GM18867 (cell line): ENCODE data around the gene MESP2.

Experiments used
- ATAC-seq: cut with Tn5 transposase; IDR thresholded peaks from one replicate; pipeline ENCODE4 v1.9.1; 2021; ENCODE audit warnings: mild to moderate bottlenecking, moderate library complexity; ENCODE audit not compliant: unreplicated experiment

Gene MESP2

DNA sequence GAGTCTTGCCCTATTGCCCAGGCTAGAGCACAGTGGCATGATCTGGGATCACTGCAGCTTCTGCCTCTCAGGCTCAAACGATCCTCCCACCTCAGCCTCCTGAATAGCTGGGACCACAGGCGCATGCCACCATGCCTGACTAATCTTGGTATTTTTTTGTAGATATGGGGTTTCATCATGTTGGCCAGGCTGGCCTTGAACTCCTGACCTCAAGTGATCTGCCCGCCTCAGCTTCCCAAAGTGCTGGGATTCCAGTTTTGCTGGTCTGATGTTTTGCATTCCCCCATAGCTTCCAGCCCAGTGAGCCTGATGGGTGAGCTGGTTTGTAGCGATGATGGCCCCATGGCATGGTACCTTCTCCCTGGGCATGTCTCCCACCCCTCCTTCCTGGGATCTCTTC, 20.4 kb upstream of the MESP2 start:
- ATAC-seq: no peak

DNA sequence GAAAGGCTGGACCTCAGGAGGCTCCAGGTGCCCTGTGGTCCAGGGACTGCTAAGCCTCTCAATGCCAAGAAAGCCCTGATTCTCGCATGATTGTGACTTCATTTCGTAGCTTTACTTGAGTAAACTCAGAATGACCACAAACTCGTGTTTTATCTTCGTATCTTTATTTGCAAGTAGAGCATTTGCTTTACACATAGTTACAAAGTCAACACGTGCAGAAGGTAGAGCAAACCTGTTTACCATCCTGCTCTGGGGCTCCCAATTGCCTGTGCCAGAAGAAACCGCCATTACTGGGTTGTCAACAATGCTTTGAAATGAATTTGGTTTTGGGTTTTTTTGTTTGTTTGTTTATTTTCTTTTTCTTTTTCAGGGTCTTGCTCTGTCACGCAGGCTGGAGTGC, 19.2 kb upstream of the MESP2 start:
- no peak for ATAC-seq

DNA sequence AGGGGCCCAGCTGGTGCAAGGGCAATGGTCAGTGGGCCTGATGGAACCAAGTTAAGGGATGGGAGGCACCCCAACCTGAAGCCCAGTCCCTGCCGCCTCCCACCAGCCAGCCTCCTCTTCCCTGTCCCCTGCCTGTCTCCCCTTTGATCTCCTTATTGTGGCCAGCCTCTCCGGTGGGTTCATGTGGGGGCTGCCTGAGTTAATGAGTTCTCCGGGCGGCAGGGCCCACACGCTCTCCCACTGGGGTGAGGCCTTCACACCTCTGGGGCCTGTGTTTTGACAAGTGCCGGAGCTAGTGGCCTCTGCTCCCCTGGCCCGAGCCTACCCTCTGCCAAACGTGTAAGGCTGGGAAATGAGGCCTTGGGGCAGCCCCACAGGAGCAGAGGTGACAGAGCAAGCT, 17.8 kb upstream of the MESP2 start:
- no peak for ATAC-seq

DNA sequence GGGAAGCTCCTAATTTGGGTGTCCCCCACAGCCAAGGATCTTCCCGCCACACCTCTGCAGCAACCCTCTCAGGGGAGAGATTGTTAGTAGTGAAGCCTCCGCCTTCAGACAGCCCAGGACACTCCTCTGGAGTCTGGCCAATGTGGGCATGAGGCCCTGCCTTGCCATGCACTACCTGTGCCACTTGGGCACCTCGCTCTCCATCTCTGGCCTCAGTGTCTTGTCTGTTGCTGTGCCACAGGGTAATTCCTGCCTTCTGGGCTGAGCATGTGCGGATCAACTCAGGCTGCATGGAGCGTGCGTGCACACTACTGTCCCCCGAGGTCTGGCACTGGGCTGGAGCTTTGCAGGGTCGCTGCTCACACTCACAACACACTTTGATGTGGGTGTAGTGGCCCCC, 17.2 kb upstream of the MESP2 start:
- no peak for ATAC-seq

DNA sequence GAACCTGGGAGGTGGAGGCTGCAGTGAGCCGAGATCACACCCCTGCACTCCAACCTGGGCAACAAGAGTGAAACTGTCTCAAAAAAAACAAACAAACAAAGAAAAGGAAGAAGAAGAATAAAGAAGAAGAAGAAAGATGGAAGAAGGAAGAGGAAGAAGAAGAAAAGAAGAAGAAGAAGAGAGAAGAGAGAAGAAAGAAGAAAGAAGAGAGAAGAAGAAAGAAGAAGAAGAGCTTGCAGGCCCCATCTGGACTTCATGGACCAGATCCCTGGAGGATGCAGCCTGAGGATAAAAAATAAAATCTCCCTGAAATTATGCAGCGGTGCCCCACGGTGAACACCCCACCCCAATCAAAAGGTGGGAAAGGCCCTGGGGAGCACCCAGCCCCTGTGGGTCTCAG, 16.3 kb upstream of the MESP2 start:
- no peak for ATAC-seq

DNA sequence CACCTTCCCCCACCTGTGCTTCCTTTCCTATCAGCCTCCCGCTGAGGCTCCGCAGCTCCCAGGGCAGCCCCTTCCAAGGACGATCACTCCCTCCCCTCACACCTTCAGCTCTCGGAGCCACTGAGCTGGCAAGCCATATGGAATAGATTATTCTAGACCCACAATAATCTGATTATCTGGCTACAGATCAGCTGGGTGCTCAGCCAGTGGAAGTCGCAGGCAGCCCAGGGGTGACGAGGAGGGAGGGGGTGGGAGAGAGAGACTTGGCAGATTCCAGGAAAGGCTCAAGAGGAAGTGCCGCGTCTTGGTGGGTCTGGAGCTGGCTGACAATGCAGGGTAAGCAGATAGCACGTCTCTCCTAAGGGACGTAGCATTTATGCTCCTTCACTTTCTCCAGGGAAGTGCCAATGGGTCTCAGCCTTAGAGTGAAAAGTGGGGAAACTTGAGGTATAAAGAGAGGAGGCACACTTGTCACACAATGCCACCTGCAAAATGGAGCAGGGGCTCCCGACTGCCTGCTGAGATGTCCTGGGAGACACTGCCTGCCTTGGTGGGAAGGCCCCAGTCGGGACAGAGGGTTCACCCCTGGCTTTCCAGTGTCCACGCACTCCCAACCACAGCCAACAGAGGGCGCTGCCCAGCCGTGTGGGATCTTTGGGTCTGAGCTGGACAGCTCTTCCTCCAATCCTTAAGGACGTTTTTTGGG, 15.7 kb upstream of the MESP2 start:
- ATAC-seq: peak; percentile 74

DNA sequence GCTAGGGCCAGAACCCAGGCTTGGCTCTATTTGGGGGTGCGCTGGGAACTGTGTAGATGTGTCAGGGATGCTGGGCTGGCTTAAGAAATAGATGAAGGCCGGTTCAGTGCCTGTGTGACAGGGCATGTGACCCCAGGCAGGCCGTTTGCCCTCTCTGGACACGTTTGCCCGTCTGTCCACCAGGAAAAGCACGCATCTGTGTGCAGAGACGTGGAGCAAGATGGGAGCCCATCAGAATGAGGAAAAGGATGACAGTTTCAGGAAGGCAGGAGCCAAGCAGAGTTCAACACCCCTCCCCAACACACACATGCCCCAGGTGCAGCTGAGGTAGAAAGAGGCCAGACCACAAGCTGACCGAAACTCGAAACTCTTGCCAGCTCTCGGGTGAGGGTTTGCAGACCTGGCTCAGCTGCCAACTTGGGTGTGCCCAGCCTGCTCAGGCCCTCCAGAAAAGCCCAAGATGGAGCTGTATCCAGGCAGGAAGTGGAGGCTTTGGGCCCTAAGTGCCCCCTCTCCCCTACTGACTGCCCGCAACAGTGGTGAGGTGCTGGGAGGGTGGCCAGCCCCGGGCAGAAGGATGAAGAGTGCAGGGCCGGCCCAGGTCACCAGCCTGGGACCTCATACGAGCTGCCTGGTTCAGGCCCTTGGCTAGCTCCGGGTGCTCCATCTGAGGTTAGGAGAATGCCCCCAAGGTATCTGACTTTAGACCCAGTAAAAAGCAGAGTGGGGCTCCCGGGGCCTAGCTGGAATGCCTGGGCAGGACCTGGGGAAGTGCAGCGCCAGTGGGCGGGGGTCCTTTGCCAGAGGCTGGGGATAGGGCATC, 14.9 kb upstream of the MESP2 start:
- peak; percentile 87 for ATAC-seq

DNA sequence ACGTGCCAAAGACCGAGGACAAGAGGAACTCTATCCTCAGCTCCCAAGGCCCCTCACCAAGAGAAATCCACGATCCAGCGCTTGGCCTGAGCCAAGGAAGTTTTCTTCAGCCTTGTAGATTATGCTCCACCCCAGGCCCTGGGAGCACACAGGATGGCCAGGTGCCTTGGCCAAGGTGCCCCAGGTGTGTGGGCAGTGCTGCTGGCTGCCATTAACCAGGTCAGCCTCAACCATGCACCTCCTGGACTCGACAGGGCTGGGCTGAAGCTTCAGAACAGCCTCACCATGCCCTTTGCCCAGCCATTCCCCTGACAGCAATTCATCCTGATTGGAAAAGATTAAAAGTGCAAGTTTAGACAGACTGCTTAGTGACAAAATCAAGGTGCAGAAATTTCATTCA, 14.2 kb upstream of the MESP2 start:
- ATAC-seq: no peak

DNA sequence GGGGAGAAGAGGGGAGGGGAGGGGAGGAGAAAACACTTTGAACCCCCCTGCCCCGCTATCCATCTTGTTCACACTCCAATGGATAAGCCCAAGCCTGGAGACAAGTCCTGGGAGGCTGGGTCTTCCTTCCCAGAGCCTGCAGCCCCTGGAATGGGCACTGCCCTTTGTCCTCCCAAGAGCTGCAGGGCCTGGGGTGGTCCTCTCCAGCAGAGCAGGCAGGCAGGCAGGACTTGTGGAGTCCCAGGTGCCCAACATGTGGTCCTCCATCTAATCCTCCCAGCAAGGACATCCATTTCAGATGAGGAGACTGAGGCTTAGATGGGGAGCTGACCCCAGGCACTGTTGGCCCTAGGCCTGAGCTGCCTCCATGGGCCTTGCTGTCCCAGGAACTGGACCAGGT, 10.4 kb upstream of the MESP2 start:
- no peak for ATAC-seq

DNA sequence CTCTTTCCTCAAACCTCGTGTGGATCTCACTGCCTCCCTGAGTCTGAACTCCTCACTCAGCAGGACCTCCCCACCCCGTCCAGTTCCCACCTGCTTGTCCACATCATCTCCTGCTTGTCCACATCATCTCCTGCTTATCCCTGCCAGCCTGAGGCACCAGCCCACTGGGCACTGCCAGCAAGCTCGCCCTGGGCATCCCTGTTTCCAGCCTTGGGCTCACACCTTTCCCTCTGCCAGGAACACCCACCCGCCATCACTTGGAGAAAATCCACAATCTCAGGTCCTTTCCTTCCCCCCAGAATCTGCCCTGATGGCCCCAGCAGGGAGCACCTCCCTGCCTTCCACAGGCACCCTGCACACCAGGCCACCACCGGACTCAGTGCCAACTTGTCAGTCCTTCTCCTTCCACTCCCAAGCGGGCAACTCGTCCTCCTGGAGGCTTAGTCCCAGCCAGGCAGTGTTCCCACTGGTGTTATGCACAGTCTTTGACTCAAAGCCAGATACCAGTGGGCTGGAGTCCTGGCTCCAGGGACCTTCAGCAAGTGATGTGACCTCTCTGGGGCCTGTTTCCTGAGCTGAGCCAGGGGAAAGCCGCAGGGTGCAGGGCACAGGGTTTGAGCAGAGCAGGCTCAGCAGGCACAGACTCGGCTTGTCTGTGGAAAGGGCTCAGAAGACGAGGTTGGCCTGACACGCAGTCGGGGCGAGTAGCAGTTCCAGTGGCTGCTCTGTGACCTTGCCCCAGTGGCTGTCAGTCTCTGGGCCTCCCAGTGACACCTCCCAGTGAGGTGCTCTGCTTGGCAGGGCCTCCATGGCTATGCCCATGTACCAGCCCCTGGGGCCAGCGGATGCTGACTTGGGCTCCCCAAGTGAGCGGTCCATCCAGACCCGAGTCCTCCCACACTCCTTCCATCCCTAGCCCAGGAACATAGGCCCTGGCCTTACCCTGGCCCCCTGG, 9.5 kb upstream of the MESP2 start:
- ATAC-seq: no peak

DNA sequence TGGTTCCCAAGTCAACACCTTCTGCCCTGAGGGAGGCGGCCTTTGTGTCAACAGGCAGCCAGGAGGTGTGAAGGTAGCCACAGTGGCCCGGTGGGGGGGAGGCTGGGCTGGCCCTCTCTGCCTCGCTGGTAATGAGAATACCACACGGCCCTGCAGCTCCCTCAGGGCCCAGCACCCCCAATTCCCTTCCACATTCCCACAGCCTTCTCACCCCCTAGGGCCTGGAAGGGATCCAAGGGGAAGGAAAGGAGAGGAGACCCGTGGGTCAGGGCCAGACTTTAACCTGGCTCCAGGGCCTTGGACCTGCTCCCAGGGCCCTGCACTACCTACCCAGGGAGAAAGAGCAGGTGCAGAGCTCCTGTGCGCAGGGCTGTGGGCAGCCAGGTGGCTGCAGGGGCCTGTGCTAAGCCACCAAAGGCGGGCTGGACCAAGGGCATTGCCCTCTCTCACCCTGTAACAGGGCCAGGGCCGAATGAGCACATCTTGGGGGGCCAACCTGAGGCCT, 8.7 kb upstream of the MESP2 start:
- no peak for ATAC-seq

DNA sequence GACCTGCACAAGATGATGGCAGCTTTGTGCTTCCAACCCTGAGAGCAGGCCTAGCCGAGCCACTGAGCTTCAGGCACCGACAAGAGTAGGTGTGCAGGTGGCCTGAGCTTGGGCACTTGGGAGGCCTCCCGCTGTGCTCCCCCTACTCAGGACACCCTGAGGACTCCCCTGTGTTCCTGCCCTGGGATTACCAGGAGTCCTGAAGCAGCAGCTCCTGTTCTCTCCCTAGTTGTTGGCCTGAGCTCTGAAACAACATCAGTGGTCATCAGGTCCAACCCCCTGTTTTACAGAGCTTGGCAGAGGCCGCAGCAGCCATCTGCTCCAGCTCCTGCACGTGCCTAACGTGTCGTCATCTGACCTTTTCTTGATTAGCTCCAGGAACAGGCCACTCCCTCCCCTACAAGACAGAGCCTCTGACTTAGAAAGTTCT, 8.0 kb upstream of the MESP2 start:
- no peak for ATAC-seq

DNA sequence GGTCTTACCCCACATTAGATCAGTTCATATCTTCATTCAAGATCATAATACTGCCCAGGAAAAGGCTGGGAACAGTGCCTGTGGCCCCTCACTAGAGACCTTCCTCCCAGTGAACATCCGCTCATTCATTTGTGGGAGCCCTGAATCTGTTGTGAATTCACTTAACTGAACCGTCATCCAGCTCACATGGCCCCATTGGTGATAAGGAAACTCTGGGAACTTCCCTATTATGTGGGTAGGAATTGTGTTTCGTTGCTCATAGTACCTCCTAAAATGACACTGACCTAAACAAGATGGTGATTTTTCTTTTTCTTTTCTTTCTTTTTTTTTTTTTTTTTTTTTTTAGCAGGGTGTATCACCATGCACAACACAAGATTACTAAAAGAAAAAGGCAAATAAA, 6.8 kb upstream of the MESP2 start:
- no peak for ATAC-seq

DNA sequence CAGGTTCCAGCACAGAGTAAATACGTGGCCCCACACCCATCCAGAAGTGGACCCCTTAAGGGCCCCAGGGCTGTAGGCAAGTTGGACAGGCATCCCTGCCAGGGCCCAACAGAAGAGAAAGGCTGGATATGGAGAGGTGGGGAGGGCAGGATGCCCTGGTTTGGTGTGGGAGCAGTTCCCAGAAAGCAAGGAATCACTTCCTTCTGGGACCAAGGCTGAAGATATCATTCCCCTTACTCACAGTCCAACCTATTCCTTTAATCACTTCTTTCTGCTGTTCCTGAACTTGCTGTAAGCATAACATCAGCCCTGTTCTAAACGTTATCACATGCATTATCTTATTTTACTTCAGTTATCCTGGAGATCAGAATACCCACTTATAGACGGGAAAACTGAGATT, 6.1 kb upstream of the MESP2 start:
- ATAC-seq: no peak

DNA sequence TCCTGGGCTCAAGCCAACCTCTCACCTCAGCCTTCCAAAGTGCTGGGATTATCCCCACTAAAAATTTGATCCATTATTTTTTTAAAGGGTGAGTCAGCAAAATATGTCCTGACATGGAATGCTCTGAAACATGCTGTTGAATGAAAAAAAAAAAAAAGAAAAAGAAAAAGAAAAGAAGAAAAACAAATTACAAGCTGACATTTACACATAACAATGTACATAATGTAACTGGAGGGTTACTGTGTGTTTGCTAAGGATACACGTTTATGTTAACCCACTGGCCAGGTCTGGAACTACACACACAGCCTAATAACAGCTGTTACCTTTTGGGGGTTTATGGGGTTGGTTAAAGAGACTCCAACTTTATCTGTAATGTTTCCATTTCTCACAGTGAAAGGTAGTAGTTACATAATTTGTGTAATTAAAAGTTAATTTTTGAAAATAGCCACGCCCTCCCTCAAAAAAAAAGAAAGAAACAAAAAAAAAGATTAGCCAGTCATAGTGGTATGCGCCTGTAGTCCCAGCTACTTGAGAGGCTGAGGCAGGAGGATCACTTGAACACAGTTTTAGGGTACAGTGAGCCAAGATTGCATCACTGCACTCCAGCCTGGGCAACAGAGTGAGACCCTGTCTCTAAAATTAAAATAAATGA, 3.1 kb upstream of the MESP2 start:
- ATAC-seq: peak; percentile 57

DNA sequence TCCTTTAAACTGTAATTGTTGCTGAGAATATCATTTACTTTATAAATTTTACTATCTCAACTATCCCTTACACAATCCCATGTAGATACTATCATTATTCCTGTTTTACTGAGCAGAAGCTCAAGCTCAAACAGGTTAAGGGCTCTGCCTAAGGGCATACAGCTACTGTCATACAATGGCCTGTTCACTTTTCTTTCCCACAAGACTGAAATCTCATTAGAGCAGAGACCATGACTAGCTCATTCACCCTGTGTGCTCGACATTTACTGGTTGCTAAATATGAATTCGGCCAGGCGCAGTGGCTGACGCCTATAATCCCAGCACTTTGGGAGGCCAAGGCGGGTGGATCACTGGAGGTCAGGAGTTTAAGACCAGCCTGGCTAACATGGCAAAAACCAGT, 1.6 kb upstream of the MESP2 start:
- ATAC-seq: no peak

DNA sequence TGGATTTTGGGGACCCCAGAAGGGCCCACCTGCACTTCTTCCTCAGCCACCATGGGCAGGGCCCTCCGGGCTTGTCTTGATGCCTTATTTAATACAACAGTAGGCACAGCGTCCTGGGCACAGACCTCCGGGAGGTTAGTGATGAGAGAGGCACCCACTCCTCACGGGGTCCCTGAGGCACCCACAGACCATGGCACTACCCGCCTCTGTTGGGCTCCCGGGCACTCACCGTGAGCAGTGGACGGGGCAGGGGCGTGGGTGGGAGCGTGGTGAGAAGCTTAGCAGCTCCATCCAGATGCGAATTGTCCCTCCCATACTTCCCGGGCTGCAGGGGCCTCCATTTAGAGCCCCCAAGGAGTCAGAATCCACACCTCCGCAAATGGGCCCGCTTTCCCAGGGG, 317 bp upstream of the MESP2 start:
- no peak for ATAC-seq

DNA sequence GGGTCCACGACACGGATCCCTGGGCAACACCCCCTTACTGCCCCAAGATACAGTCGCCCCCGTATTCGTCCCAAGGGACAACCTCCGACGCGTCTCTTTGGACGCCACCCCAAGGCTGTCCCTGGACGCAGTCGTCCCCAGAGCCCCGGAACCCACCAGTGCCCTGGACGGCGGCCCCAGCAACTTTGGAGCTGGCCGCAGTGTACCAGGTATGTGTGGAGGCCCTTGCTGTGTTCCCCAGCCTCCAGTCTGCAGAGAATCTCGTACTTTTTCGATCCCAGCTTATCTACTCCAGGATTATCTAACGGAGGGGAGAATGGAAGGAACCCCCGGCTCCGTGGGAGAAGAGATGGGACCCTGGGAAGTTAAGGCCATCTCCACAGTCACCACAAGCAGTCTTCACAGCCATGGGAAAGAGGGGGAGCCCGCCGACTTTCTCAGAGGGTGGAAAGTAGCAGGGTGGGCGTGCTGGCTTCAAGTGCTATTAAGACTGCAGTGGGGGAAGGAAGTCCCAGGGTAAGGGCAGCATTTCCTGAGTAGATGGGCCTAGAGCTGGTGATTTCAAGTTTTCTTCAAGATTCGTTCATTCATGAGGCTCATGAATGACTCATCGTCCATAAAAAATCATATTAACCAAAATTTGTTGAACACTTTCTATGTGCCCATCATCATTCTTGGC, 1.1 kb downstream of the MESP2 start:
- no peak for ATAC-seq

DNA sequence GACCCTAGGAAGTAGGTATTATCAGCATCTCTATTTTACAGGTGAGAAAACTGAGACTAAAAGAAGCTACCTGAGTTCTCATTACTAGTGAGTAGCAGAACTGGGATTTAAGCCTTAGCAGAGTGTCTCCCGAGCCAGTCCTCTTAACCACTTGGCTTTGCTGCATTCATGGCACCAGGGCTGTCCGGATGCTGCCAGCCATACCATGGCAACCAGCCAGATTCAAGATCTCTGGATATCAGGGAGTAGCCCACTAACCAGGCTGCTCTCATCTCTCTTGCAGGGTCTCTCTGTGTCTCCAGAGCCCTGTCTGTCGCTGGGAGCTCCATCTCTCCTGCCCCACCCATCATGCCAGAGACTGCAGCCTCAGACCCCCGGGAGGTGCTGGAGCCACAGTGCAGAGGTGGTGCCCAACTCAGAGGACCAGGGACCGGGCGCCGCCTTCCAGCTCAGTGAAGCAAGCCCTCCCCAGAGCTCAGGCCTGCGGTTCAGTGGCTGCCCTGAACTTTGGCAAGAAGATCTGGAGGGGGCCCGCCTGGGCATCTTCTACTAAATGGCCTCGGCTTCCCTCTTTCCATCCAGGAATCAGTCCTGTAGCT, 1.7 kb downstream of the MESP2 start:
- ATAC-seq: no peak

DNA sequence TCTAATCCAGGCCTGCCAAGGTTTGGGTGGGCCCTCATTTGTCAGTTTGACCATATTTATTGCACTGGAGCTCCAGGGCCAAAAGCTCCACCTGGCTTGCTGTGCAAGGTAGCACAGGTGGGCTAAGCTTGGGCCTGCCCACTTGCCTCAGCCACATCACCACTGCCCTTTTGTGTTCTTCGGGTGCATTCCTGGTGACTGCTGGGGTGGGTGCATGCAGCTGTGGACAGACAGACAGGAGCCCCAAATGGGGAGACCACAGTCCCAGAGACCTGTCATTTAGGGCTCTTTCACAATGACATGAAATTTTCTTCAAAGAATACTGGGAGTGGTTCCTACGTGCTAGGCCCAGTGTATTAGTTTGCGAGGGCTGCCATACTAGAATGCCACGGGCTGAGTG, 2.7 kb downstream of the MESP2 start:
- ATAC-seq: no peak
